Astrocyte of the spinal cord (primary cell): ENCODE results near the gene GTF2IRD1.

Source experiments
- DNase-seq: peaks from one replicate; pipeline ENCODE4 v3.0.0; 2011; ENCODE audit warnings: low read depth, low spot score
- H3K4me3 ChIP-seq: 2 replicates; pipeline ENCODE4 v1.5.1; 2011; ENCODE audit warnings: low read depth, mild to moderate bottlenecking, low read length, moderate library complexity
- CTCF ChIP-seq: IDR thresholded peaks from 2 replicates; pipeline ENCODE4 v1.5.1; 2012; ENCODE audit warnings: low read depth, mild to moderate bottlenecking, low read length, inconsistent platforms
- in situ Hi-C: cut with HindIII; loops from 2 replicates; pipeline ENCODE4 v1.10.0; 2017; ENCODE audit warnings: low sequenced_read_pairs

Gene GTF2IRD1

GRCh38 chr7:74599244-74599643 lies 145.5 kb downstream of the GTF2IRD1 start:
- DNase-seq, result no peak
- in situ Hi-C loops, result no loop called here
- no peak for TF ChIP-seq CTCF
- no peak overlapping the region for H3K4me3 ChIP-seq

- TF ChIP-seq CTCF, result no peak
- no peak for DNase-seq
- in situ Hi-C loops, result no loop called here
- no peak overlapping the region for H3K4me3 ChIP-seq
These were observed 150.8 kb downstream of the GTF2IRD1 start for GRCh38 chr7:74604326-74605020.

GRCh38 chr7:74606101-74606908 lies 152.6 kb downstream of the GTF2IRD1 start:
- peak overlapping the region; percentile 10 for H3K4me3 ChIP-seq
- in situ Hi-C loops, result no loop called here
- no peak for DNase-seq
- no peak for TF ChIP-seq CTCF

GRCh38 chr7:74606909-74607510 lies 153.3 kb downstream of the GTF2IRD1 start:
- TF ChIP-seq CTCF, result no peak
- H3K4me3 ChIP-seq, result no peak overlapping the region
- in situ Hi-C loops, result no loop called here
- DNase-seq, result no peak

- no peak overlapping the region for H3K4me3 ChIP-seq
- in situ Hi-C loops, result no loop called here
- TF ChIP-seq CTCF, result no peak
These were observed 158.5 kb downstream of the GTF2IRD1 start for GRCh38 chr7:74612015-74612829.

More at GRCh38 chr7:74612015-74612829, 158.5 kb downstream of the GTF2IRD1 start:
- peak; percentile 65 for DNase-seq
